DMS 273 treated with DMSO at 0.1 percent for 48 hours (cell line): ENCODE data around the gene FAM13A.

Experiments used
- DNase-seq: peaks from one replicate; lab custom pipeline; 2025; lab: John Stamatoyannopoulos, UW

The FAM13A gene

DNA sequence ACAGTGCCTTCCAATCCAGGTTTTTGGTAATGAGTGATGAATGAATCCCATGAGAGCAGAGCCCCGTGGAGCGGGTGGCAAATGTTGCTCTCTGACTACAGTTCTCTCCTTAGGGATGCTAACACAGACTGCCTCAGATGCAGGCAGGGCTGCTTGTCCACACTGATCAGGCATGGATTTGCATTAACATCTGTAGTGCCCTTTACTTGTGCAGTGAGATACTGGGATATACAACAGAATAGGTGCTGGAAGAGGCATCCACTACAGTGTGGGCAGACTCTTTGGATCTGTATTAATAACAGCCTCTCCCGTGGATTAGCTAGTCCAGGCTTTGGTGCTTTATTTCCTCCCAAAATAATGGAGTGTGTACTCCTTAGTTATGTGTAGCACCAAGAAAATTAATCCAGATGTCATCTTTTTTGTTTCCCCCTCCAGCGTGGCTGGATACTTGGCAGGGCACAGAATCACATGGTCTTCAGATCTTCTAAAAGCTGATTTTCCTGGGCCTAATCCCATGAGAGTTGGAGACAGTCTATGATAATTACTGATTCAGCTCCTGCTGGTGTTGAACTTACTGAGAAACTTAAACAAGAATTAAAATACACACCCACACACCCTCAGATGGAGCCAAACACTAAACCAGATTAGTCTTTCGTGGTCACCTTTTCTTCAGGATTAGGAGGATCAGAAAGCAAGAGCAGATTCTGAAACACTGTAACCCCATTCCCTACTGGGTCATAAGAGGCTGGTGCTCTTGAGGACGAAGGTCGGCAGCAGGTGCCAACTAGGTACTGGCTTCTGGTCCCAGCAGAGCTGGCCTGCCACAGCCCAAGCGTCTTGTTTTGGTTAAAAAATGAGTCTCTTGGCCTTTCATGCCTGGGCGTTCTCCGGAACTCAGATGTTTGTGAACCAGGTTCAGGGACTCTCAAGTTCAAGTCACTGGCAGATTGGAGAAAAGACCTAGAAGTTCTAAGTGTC is 336.2 kb downstream of the FAM13A start:
- no peak for DNase-seq

DNA sequence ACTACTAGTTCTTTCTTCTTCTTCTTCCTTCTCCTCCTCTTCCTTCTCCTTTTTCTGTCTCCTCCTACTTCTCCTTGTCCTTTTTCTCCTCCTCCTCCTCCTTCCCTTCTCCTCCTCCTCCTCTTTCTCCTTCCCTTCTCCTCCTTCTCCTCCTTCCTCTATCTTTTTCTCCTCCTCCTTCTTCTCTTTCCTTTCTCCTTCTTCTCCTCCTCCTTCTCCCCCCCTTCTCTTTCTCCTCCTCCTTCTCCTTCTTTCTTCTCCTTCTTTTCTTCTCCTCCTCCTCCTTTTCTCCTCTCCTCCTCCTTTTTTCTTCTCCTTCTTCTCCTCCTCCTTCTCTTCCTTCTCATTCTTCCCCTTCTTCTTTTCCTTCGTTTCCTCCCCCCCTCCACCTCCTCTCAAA is 337.6 kb downstream of the FAM13A start:
- no peak for DNase-seq

DNA sequence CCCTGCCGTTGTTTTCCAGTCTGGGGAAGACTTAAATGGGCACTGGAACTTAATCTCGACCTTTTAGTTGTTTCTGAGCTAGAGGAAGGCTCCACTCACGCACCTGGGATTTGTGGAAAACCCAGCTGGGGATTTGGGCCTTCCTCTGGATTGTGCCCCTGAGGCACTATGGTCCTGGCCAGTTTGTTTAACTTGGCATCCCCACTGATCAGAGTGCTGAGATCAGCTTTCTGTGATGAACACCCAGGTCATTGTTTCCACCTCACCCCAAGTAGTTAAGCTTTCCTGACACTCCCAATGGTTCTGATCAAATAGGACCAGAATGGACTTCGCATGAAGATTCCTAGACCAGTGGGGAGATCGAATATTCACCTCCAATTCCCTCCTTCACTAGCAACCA is 338.9 kb downstream of the FAM13A start:
- DNase-seq: no peak

DNA sequence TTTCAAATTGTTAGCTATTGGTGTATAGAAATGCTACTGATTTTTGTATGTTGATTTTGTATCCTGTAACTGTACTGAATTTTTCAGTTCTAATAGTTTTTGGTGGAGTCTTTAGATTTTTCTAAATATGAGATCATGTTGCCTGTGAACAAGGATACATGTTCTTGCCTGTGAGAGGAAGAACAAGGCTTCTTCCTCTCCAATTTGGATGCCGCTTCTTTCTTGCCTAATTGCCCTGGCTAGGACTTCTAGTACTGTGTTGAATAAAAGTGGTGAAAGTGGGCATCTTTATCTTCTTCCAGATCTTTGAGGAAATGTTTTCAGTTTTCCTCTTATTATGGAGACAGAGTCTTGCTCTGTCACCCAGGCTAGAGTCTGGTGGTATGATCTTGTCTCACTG is 343.2 kb downstream of the FAM13A start:
- no peak for DNase-seq

DNA sequence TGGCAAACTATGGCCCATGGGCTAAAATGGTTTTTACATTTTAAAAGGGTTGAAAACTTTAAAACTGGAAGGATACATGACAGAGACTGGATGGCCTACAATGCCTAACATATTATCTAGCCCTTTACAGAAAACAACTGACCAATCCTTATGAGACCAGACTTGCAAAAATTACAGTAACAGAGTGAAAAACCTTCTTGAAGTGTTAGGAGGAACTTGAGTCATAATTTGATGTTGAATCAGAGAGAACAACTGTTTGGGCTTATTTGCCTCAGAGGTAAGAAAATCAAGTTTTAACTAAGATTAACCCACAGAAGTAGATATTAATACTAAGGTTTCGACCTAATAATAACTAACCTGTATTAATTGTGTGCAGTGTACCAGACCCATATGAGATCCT is 347.0 kb downstream of the FAM13A start:
- no peak for DNase-seq

DNA sequence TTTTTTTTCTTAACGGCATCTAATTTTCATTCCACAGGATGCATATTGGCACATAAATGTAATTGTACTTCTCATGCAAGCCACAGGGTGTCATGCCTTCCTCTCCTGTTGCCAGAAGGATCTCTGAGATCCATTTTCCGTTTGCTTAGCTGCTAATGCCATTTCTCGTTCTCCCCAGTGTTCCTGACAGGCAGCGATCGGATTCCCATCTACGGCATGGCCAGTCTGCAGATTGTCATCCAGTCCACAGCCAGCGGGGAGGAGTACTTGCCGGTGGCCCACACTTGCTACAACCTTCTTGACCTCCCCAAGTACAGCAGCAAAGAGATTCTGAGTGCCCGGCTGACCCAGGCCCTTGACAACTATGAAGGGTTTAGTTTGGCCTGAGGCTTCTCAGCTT is 350.4 kb downstream of the FAM13A start:
- no peak for DNase-seq

DNA sequence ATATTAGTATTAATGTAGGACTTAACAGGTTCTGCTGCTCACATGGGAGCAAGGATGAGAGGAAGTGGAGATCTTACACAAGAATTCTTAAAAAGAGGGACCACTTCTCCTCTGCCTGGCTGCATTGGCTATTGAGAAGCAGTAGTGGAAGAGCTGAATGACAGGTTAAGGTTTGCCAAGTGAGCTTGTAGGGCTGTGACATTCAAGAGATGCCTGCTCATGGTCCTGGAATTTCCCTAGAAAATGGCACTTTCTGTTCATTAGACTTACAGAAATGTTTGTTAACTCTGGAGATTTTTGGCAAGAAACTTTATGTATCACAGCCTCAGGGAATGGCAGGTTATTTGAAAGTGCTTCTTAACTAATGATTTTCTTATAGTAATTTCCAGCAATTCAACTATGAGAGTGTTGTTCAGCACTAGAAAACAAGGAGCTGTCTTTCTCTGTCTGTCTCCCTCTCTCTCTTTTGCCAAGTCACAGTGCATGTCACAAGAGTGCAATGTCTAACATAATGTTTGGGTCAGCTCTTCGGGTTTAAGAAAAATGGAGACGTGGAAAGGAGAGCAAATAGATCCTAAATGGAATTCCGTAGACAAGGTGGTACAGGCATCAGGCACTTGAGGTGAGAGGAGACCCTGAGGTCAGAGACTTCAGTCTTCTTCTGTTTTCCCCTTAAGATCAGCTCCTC is 351.0 kb downstream of the FAM13A start:
- DNase-seq: no peak

DNA sequence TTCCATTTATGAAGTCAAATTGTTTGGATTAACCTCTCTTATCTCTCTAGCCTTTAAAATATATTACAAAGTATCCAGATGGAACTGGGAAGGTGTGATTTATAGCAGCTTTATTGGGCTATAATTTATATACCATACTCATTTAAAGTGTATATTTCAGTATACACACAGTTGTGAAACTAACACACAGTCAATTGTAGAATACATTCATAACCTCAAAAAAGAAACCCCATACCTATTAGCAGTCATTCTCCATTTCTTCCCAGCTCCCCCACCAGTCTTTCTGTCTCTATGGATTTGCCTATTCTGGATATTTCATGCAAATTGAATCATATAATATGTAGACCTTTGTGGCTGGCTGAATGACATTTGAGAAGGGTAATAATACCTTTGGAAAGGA is 351.8 kb downstream of the FAM13A start:
- no peak for DNase-seq

DNA sequence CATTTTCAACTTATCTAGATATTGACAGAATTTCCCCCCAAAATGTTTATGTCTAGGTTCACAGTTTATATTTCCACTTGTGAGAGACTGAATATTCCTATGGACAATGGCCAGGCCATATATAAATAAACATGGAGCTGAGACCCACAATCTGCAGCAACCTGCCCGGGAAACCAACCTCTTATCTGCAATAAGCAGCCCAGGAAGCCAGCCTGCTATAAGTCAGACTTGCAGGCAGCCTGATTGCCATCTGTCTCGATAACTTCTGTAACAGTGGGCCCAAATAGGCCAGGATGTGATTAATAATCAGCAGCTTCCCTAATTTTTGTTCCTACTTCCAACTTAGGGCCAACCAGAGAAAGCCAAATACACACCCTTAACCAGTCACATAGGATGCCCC is 354.2 kb downstream of the FAM13A start:
- no peak for DNase-seq

DNA sequence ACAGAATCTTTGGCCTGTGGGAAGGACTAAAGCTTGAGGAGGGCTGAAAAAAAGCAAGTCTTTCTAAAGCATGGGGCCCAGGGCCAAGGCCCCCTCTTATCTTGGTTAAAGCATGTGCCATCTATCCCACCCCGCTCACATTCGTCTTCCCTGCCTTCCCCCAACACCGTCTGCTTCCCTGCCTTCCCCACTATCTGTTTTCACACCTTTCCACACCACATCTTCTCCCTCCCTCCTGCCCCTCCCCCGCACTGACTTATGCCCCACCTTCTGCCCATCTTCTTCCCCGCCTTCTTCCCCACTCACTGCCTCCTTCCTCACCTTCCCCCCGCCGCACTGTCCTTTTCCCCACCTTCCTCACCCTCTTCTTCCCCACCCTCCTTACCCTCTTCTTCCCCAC is 358.5 kb downstream of the FAM13A start:
- DNase-seq: no peak

DNA sequence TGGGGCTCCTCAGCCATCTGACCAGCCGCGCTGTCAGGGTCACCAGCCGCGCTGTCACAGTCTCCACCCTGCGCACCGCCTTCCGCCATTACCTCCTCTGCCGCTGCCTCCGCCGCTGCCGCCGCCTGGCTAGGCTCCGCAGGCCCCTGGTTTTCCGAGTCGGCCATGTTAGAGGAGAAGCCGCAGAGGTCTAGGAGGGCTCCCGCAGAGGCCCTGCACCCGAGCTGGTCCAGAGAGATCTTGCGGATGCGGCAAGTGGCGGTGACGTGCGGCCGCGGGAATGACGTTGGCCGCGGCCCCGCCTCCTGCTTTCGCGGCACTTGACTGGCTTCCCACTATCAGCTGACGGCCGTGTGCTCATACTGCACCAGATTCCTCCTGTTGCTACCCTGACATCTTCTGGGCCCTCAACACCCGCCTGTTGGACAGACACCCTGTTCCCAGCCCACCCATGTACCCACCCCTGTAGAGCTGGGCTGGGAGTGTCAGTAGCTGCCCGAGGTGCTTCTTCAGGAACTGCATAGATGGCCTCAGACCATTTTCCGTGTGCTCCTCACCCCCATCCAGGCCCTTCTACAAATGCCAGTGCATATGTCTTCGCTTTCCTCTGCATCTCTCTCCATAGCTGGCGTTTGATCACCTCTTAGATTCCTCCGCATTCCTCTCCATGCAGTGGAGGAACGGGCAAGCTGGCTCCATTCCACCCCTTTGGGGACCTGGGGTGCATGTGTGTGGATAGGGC is 359.2 kb downstream of the FAM13A start, which contains the start of gene NAP1L5:
NAP1L5 (minus strand) TSS at position 242 of the 742 bp plus-strand sequence; CDS start at position 167, 75 bp downstream.
- DNase-seq: no peak

DNA sequence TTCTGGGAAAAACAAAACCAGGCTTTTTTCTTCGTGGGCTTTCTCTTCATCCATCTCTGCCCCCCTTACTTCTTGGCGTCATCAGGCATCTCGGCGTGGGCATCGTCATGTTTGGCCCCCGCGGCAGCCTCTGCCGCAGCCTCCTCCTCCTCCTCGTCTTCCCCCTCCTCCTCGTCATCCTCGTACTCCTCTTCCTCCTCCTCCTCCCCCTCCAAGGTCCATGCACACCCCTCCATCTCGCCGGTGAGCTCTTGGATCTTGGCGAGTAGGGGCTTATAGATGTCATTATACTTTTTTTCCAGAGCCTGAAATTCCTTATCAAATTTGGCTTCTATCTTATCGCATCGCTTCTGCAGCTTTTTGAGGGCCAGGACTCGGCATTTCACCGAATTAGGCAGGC is 359.8 kb downstream of the FAM13A start:
- no peak for DNase-seq

DNA sequence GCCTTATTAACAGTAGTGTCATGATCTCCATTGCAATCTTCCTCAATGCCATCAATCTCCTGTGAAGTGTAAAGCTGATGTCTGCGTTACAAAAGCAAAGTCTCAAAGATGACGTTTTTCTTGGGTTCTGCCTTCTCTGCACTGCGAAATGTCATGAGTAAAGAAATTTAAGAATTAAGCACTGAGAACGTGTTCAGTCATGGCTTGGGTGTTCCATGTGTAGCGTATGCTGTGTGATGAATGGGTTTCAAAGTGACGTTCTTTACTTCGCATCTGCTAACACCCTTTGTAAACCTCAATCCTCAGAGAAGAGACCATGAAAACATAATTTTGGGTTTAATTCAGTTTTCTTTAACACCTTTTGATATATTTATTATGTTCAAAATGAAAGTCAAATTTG is 360.4 kb downstream of the FAM13A start:
- DNase-seq: no peak

DNA sequence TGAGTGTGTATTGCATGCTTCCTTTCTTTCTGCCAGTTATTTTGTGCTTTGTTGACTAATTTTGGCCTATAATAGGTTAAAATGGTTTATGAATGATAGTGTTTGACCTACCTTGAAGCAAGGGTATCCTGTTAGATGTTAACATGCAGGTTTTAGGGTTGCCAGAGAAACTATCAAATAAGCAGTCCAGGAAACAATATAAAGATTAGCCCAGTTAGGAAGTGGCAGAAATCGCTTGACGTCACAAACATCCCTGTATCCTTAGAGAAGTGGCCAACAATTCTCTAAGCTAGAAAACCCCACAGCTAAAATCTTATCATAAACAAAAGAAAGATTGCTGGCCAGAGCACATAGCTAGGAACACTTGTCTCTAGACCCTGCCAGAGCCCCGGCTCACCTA is 363.2 kb downstream of the FAM13A start:
- DNase-seq: no peak

DNA sequence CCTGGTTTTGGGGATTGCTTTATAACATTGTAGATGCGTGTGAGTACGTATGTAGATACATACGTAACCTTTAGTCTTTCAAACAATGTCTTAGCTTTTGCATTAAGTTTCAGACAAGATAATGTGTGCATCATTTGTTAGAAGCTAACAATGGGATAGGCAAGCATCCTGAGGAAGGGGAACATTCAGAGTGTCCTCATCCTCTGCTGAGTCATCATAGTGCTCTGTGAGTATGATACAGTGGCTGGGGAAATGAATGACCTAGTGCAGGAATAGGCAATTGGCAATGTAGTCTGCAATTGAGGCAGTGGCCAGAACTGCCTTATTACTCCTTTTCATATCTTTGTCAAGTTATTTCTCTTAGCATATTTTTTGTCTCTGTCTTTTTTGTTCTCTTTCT is 366.6 kb downstream of the FAM13A start:
- DNase-seq: no peak

DNA sequence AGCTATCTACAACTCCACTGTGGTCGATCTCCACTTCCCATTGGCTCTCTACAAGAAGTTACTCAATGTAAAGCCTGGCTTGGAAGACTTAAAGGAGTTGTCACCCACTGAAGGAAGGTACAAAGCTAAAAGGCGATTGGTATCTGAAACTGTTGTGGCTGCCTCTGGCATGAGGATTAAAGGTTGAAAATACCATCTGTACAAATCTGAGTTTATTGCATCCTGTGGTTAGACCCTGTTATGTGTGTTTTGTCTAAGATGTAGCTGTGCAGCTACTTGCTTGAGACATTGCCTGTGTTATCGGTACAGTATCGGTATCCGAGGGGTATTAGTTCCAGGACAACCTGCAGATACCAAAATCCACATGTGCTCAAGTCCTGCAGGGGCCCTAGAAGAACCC is 375.8 kb downstream of the FAM13A start:
- DNase-seq: no peak
